Thyroid gland (tissue), 4 donors: ENCODE results near the gene PDCD7.

ENCODE experiments used
- CTCF ChIP-seq, 6 experiments: fragments of 200-600 bp in 3 of 6; fragments of 450-650 bp in 3 of 6; sonication (generic) in 3 of 6; IDR thresholded peaks; one replicate each; pipeline ENCODE4 v1.5.1; 2016 to 2019; ENCODE audit warnings: antibody characterized with exemption in 6 of 6, mild to moderate bottlenecking in 2 of 6, inconsistent platforms in 1 of 6, moderate library complexity in 1 of 6
- POLR2A ChIP-seq, 2 donors: fragments of 450-650 bp; IDR thresholded peaks; one replicate each; pipeline ENCODE4 v1.6.1; 2017; ENCODE audit warnings: antibody characterized with exemption in 2 of 2, mild to moderate bottlenecking in 2 of 2, moderate library complexity in 1 of 2

GRCh38 chr15:65110676-65111292 lies 22.8 kb downstream of the PDCD7 start:
- TF ChIP-seq CTCF (IDR thresholded peaks at IDR 0.05): no peak
- no peak for TF ChIP-seq POLR2A (IDR thresholded peaks at IDR 0.05)
